ENCODE data around the gene ELF2. TPM values are rescaled to one million over a fixed set of nuclear protein-coding genes. Genes with fewer than 3 reads are reported as not detected.
"Not testable (repeated sequence)": the region's sequence is repeated elsewhere in the genome, so short reads cannot be mapped to it uniquely, and the experiment has no call there.

The ELF2 gene
- total and polyA plus RNA-seq, 12 donors, result 13.3 to 43.5 (median 35.6) TPM

- WGBS, 2 donors, result 76 to 77% methylated on average over 3 of the region's 3 CpGs
- DNase-seq (no peak), ATAC-seq (peak in 3 of 8 donors; percentile 27 to 61 (median 33))
- H3K4me3 ChIP-seq, result no peak overlapping the region
- H3K9me3 ChIP-seq, result no peaks in the 10 kb centered on the region
- peak overlapping the region in 8 of 10 donors; percentile 41 to 87 (median 68) for H3K27ac ChIP-seq
- no peaks in the 10 kb centered on the region for H3K27me3 ChIP-seq
- no peaks in the 10 kb centered on the region for H3K36me3 ChIP-seq
- intact Hi-C loops (cut with DNase I), result no loop called here
- peaks cover 0 to 32% (median 0%) of the 10 kb centered on the region in 9 donors for H3K4me1 ChIP-seq
- TF ChIP-seq CTCF (IDR thresholded peaks at IDR 0.05), result no peak
These were observed 30.2 kb upstream of the ELF2 start for GRCh38 chr4:139207247-139207646.

DNA sequence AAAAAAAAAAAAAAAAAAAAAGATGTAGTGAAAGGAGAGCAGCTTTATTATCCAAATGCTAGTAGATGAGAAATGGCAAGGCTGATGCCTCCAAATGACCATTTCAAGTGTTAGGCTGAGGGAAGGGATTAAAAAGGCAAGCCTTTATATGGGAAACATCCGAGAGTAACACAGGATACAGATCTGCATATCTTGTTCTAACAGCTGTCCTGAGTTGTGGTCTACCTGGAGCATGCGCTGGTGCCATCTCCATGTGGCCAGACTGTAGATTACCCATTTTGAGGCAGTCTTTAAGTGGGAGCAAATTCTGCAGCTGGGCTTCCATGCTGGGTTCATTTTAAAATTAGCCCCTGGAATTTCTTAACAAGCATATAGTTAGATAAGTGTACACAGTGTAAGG lies 26.0 kb upstream of the ELF2 start:
- Histone ChIP-seq H3K9me3 (no peaks in the 10 kb centered on the region), H3K4me1 (peaks cover 0 to 15% (median 0%) of the 10 kb centered on the region in 9 donors), H3K27me3 (no peaks in the 10 kb centered on the region), H3K4me3 (no peak overlapping the region), H3K27ac (no peak overlapping the region), H3K36me3 (no peaks in the 10 kb centered on the region)
- ATAC-seq, result no peak
- TF ChIP-seq CTCF (IDR thresholded peaks at IDR 0.05), result no peak
- intact Hi-C loops (cut with DNase I), result no loop called here
- no peak for DNase-seq
- 96 to 97% methylated on average over 2 of the region's 2 CpGs for WGBS, 2 donors

DNA sequence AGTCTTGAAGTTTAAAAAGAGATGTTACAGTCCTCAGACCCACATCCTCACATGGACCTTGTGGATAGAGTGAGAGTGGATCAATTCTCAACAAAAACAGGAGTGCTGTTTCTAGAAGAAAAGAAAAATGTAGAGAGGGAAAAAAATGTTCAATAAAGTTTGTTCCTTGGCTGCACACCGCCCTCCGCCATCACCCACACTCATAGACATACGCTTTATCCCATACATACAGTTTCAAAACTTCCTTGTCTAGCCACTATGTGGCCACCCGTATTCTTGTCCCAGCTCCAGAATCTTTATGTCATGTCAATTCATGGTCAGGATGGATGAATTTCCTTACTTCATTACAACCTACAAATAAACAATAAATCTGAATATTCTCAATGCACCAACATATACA lies 23.5 kb upstream of the ELF2 start:
- H3K4me1 ChIP-seq, result no peaks in the 10 kb centered on the region
- ATAC-seq, result no peak
- no peaks in the 10 kb centered on the region for H3K9me3 ChIP-seq
- WGBS, 2 donors, result 93 to 96% methylated on average over 4 of the region's 4 CpGs
- no peak overlapping the region for H3K27ac ChIP-seq
- no peak for DNase-seq
- no peaks in the 10 kb centered on the region for H3K36me3 ChIP-seq
- intact Hi-C loops (cut with DNase I), result no loop called here
- no peak overlapping the region for H3K4me3 ChIP-seq
- H3K27me3 ChIP-seq, result no peaks in the 10 kb centered on the region
- no peak for TF ChIP-seq CTCF (IDR thresholded peaks at IDR 0.05)

DNA sequence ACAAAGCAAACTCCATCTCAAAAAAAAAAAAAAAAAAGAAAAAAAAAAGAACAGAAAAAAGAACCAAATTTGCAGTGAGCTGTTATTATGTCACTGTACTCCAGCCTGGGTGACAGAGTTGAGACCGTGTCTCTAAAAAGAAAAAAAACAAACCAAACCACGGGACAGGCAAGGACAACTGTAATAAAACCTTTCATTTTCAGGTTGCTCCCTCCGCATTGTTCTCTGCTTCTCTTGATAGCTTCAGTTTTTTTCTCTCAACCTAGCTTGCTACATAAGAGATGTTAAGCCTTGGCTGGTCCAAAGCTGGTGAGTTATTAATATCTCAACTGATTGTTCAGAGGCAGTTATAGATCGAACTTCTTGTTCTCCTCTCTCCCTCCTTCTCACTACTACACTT lies 23.1 kb upstream of the ELF2 start:
- no peaks in the 10 kb centered on the region for H3K27me3 ChIP-seq
- DNase-seq (no peak), ATAC-seq (no peak)
- H3K4me3 ChIP-seq, result no peak overlapping the region
- 81 to 82% methylated on average over 4 of the region's 4 CpGs for WGBS, 2 donors
- no peaks in the 10 kb centered on the region for H3K9me3 ChIP-seq
- no peak overlapping the region for H3K27ac ChIP-seq
- TF ChIP-seq CTCF (IDR thresholded peaks at IDR 0.05), result no peak
- no peaks in the 10 kb centered on the region for H3K36me3 ChIP-seq
- no peaks in the 10 kb centered on the region for H3K4me1 ChIP-seq
- intact Hi-C loops (cut with DNase I), result no loop called here

GRCh38 chr4:139197214-139197613 lies 20.2 kb upstream of the ELF2 start:
- DNase-seq; ATAC-seq; intact Hi-C loops (cut with DNase I); H3K4me1 ChIP-seq; H3K27ac ChIP-seq; H3K27me3 ChIP-seq; H3K9me3 ChIP-seq; H3K36me3 ChIP-seq; H3K4me3 ChIP-seq: not testable (repeated sequence)
- 87 to 93% methylated on average over 4 of the region's 4 CpGs for WGBS, 2 donors
